ENCODE measurements around the gene SLC22A1. TPM values are rescaled to one million over a fixed set of nuclear protein-coding genes. Genes with fewer than 3 reads are reported as not detected.

SLC22A1 gene
- total and polyA plus RNA-seq, 2 of the 4 experiments (the other 2 are of a cell fraction), result 0.10 TPM; not detected in 1

DNA sequence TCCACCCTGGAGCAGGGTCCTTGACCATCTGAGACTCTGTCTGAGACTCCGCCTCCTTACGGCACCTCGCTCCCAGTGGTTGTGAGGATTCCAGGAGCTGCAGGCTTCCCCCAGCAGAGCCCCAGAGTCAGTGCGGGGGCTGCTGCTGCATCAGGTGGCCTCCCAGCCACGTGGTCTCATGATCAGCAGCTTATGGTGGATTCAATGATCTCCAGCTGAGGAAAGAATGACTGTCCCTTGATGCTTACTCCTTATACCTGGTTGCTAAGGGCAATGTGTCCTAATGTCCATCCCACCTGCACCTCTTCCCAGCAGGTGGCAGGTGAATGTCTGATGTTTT lies 40.0 kb downstream of the SLC22A1 start:
- H3K14ac ChIP-seq (replicated peaks; ENCODE audit: low read depth, low read length), result no peak overlapping the region
- no TSS peak for BruUV-seq (replicated peaks)
- no peak overlapping the region for H3K9ac ChIP-seq (ENCODE audit: low read depth, low read length)
- no peak overlapping the region for H2AFZ ChIP-seq (replicated peaks; ENCODE audit: low read length, poor library complexity)
- H3K4me2 ChIP-seq (ENCODE audit: low read depth, low read length), result no peak overlapping the region
- in situ Hi-C loops (cut with MboI; ENCODE audit: low sequenced_read_pairs), result no loop called here
- no peak overlapping the region for H4K8ac ChIP-seq (ENCODE audit: low read depth in 2 of 2, low read length in 2 of 2)
- H2AK9ac ChIP-seq (replicated peaks; ENCODE audit: low read depth, low read length, poor library complexity), result no peak overlapping the region
- dilution Hi-C loops (cut with HindIII; ENCODE audit: low sequenced_read_pairs, unreplicated experiment), result no loop called here
- H2BK20ac ChIP-seq (ENCODE audit: low read depth, low read length), result no peak overlapping the region
- H3K4me1 ChIP-seq (ENCODE audit: control insufficient read depth, insufficient read depth, low read length), result no peaks in the 10 kb centered on the region; the same call in 1 of the 2 replicates
- H3K23ac ChIP-seq (ENCODE audit: low read depth, low read length), result no peak overlapping the region
- intact Hi-C loops (cut with micrococcal nuclease), result no loop called here
- no peak overlapping the region for H2BK15ac ChIP-seq (ENCODE audit: low read depth, low read length)
- no peak overlapping the region for H3K4ac ChIP-seq (ENCODE audit: low read depth, low read length)
- no peak overlapping the region for H3K27ac ChIP-seq (ENCODE audit: insufficient read depth, low read length)
- no peak overlapping the region for H3K18ac ChIP-seq (ENCODE audit: low read depth, low read length)
- no peaks in the 10 kb centered on the region for H3K9me1 ChIP-seq (ENCODE audit: insufficient read depth, low read length)
- no peak overlapping the region for H4K5ac ChIP-seq (ENCODE audit: low read depth, low read length)
- DNase-seq, result no peak
- H3K79me1 ChIP-seq (ENCODE audit: low read depth in 1 of 2, low read length in 2 of 2), result no peaks in the 10 kb centered on the region
- no peaks in the 10 kb centered on the region for H3K27me3 ChIP-seq (ENCODE audit: control insufficient read depth, insufficient read depth, low read length)
- H3K9me3 ChIP-seq (ENCODE audit: control insufficient read depth, insufficient read depth, low read length), result no peaks in the 10 kb centered on the region
- H2BK120ac ChIP-seq (ENCODE audit: low read depth, low read length), result no peak overlapping the region
- ChIA-PET CTCF (interaction anchor here (1.6 kb wide), 1 partner anchor 23 kb away, joined by 5 read pairs; no protein-coding TSS in a partner anchor), POLR2A (ENCODE audit: unreplicated experiment) (no interaction called here)
- TF ChIP-seq MAZ (IDR thresholded peaks at IDR 0.05; ENCODE audit: borderline replicate concordance, low read depth, low read length), result no peak
- TF ChIP-seq, protein P1, sequence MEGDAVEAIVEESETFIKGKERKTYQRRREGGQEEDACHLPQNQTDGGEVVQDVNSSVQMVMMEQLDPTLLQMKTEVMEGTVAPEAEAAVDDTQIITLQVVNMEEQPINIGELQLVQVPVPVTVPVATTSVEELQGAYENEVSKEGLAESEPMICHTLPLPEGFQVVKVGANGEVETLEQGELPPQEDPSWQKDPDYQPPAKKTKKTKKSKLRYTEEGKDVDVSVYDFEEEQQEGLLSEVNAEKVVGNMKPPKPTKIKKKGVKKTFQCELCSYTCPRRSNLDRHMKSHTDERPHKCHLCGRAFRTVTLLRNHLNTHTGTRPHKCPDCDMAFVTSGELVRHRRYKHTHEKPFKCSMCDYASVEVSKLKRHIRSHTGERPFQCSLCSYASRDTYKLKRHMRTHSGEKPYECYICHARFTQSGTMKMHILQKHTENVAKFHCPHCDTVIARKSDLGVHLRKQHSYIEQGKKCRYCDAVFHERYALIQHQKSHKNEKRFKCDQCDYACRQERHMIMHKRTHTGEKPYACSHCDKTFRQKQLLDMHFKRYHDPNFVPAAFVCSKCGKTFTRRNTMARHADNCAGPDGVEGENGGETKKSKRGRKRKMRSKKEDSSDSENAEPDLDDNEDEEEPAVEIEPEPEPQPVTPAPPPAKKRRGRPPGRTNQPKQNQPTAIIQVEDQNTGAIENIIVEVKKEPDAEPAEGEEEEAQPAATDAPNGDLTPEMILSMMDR (conservative IDR thresholded peaks at IDR 0.05; ENCODE audit: low read depth, low read length), result no peak
- no peak for TF ChIP-seq NFE2L2 (IDR thresholded peaks at IDR 0.05; ENCODE audit: low read depth, low read length)
- TF ChIP-seq MAFK (IDR thresholded peaks at IDR 0.05; ENCODE audit: low read depth, low read length), result no peak
- TF ChIP-seq POLR2A (IDR thresholded peaks at IDR 0.05; ENCODE audit: low read depth, low read length), result no peak
- TF ChIP-seq CHD1 (IDR thresholded peaks at IDR 0.05; ENCODE audit: low read depth, low read length), result no peak
- no peak for TF ChIP-seq RCOR1 (IDR thresholded peaks at IDR 0.05; ENCODE audit: insufficient replicate concordance, low read length)
- TF ChIP-seq FOS (IDR thresholded peaks at IDR 0.05; ENCODE audit: low read depth, low read length), result no peak
- TF ChIP-seq CEBPB (IDR thresholded peaks at IDR 0.05; ENCODE audit: low read depth, low read length), result no peak
- TF ChIP-seq, protein P2, sequence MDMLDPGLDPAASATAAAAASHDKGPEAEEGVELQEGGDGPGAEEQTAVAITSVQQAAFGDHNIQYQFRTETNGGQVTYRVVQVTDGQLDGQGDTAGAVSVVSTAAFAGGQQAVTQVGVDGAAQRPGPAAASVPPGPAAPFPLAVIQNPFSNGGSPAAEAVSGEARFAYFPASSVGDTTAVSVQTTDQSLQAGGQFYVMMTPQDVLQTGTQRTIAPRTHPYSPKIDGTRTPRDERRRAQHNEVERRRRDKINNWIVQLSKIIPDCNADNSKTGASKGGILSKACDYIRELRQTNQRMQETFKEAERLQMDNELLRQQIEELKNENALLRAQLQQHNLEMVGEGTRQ (IDR thresholded peaks at IDR 0.05; ENCODE audit: low read depth, low read length), result no peak
- TF ChIP-seq BHLHE40 (IDR thresholded peaks at IDR 0.05; ENCODE audit: low read depth, low read length), result no peak
- no peak for ATAC-seq (ENCODE audit: low read depth)
- no peak overlapping the region for H3K56ac ChIP-seq (ENCODE audit: extremely low read depth, insufficient read depth, low read length)
- H2AK5ac ChIP-seq (ENCODE audit: low read depth, low read length), result no peak overlapping the region
- H2BK5ac ChIP-seq (ENCODE audit: low read depth, low read length, poor library complexity, severe bottlenecking), result no peak overlapping the region
- no peaks in the 10 kb centered on the region for H3K36me3 ChIP-seq (ENCODE audit: control insufficient read depth, insufficient read depth, low read length)
- H3K4me3 ChIP-seq (ENCODE audit: insufficient read depth, low read depth, low read length), result no peak overlapping the region
- no CpG with 5 or more reads among the region's 5 CpGs for WGBS, 2 experiments (ENCODE audit: extremely low coverage in 2 of 2, insufficient read length in 1 of 2)
- H4K91ac ChIP-seq (ENCODE audit: insufficient read depth, low read depth, low read length), result no peak overlapping the region
- H4K20me1 ChIP-seq (ENCODE audit: insufficient read depth, low read length), result no peaks in the 10 kb centered on the region
